Uterus (tissue), 2 donors: ENCODE measurements around the gene GATAD1.

Experiments
- POLR2A ChIP-seq, 2 donors: fragments of 450-650 bp; IDR thresholded peaks; one replicate each; pipeline ENCODE4 v1.6.1; 2016; ENCODE audit warnings: antibody characterized with exemption in 2 of 2, mild to moderate bottlenecking in 1 of 2, moderate library complexity in 1 of 2
- TF ChIP-seq, protein P1 (sequence below), 4 experiments: fragments of 200-600 bp in 2 of 4; fragments of 450-650 bp in 2 of 4; sonication (generic) in 2 of 4; IDR thresholded peaks; one replicate each; pipeline ENCODE4 v1.5.1; 2016 to 2019; ENCODE audit warnings: antibody characterized with exemption in 4 of 4, mild to moderate bottlenecking in 2 of 4, moderate library complexity in 1 of 4

DNA sequence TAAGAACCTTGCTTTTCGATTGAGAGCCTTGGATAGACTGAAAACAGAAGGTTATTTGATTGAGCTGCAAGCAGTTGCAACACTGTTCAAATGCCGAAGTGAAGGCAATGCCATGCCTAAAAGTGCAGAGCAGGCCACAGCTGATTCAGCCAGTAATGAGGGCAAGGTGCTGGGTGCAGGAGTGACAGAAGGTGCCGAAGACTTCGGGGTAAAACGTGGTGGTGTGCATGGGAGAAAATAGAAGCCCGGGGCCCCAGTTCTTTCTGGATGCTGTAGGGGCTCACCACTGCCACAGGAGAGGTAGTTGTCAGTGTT, 43.6 kb upstream of the GATAD1 start:
- TF ChIP-seq, protein P1, sequence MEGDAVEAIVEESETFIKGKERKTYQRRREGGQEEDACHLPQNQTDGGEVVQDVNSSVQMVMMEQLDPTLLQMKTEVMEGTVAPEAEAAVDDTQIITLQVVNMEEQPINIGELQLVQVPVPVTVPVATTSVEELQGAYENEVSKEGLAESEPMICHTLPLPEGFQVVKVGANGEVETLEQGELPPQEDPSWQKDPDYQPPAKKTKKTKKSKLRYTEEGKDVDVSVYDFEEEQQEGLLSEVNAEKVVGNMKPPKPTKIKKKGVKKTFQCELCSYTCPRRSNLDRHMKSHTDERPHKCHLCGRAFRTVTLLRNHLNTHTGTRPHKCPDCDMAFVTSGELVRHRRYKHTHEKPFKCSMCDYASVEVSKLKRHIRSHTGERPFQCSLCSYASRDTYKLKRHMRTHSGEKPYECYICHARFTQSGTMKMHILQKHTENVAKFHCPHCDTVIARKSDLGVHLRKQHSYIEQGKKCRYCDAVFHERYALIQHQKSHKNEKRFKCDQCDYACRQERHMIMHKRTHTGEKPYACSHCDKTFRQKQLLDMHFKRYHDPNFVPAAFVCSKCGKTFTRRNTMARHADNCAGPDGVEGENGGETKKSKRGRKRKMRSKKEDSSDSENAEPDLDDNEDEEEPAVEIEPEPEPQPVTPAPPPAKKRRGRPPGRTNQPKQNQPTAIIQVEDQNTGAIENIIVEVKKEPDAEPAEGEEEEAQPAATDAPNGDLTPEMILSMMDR (IDR thresholded peaks at IDR 0.05): no peak
- TF ChIP-seq POLR2A (IDR thresholded peaks at IDR 0.05): no peak
